ENCODE results near the gene FER.

DNA sequence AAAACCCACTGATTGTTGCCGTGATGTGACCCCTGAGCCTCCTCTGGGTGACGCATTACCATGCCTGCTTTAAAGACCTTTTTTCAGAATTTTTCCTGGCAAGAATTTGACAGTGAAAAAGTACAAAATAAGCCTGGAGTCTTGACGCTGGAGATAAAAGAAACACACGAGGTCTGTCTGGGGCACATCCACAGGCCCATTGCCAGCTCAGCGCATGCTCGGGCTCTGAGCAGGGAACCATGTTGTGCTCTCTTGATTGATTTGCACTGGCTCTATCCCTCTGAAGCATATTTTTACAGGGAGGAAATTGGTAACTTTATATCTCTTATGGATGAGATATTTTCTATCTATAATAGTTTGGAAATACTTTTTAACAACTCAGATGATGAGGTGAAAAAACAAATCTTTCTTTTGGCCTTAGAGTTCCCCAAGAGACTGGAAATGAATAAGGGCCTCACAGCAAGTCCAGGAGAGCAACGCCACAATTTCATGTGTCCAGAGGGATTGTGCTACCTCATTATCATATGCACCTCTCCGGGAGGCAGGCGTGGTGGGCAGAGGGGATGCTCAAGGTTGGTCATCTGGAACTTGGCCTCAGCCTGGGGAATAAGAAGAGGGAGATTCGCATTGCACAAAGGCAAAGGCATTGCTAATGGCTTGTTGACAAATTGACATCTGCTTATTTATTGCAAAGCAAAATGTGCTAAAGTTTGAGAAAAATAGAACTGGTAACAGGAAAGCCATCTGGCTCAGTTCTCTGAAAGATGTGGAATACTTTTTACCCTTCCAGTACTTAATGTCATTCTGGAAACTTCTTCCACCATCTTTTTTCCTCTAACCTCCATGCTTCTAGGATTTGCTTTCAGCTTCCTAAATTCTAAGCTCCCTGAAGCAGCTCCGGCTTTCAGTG lies 478.3 kb downstream of the FER start:
- TF ChIP-seq, protein P1, sequence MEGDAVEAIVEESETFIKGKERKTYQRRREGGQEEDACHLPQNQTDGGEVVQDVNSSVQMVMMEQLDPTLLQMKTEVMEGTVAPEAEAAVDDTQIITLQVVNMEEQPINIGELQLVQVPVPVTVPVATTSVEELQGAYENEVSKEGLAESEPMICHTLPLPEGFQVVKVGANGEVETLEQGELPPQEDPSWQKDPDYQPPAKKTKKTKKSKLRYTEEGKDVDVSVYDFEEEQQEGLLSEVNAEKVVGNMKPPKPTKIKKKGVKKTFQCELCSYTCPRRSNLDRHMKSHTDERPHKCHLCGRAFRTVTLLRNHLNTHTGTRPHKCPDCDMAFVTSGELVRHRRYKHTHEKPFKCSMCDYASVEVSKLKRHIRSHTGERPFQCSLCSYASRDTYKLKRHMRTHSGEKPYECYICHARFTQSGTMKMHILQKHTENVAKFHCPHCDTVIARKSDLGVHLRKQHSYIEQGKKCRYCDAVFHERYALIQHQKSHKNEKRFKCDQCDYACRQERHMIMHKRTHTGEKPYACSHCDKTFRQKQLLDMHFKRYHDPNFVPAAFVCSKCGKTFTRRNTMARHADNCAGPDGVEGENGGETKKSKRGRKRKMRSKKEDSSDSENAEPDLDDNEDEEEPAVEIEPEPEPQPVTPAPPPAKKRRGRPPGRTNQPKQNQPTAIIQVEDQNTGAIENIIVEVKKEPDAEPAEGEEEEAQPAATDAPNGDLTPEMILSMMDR (IDR thresholded peaks at IDR 0.05) = no peak
- TF ChIP-seq POLR2A (IDR thresholded peaks at IDR 0.05) = no peak
